H1 (cell line): Measurements from ENCODE around the gene MAGI1. TPM values are rescaled to one million over a fixed set of nuclear protein-coding genes. Genes with fewer than 3 reads are reported as not detected.

Experiments used
- CTCF ChIA-PET: fragments of 300-600 bp; sonication (Branson Sonifier 250); formaldehyde crosslinking; loops from one replicate; lab custom pipeline; 2021; ENCODE audit not compliant: partially characterized antibody; lab: Charles Lee
- POLR2A ChIA-PET: fragments of 300-600 bp; sonication (Branson Sonifier 250); formaldehyde crosslinking; loops from one replicate; lab custom pipeline; 2021; ENCODE audit warnings: inconsistent platforms; ENCODE audit not compliant: partially characterized antibody; lab: Charles Lee
- DNase-seq, 2 experiments: peaks; one replicate each; pipeline versions ENCODE4 v3.0.0 to v3.0.0-alpha.2; 2010 to 2022; ENCODE audit warnings: low spot score in 2 of 2, low read depth in 1 of 2, mixed read lengths in 1 of 2
- FAIRE-seq: peaks from 2 replicates; lab custom pipeline; 2011; peaks lifted over from hg19 to GRCh38; lab: Jason Lieb, UNC
- H2AFZ ChIP-seq: 2 replicates; pipeline ENCODE4 v1.8.1; 2012; ENCODE audit warnings: low read length, inconsistent platforms
- H2AK5ac ChIP-seq: 2 replicates; pipeline ENCODE4 v1.6.1; 2013; ENCODE audit warnings: low read depth, low read length
- H2BK120ac ChIP-seq: replicated peaks from 2 replicates; pipeline ENCODE3; 2013; ENCODE audit warnings: low read depth, low read length, inconsistent platforms
- H2BK12ac ChIP-seq: 2 replicates; pipeline ENCODE4 v1.6.1; 2013; ENCODE audit warnings: low read depth, low read length
- H2BK15ac ChIP-seq: 2 replicates; pipeline ENCODE4 v1.6.1; 2013; ENCODE audit warnings: low read length
- H2BK20ac ChIP-seq: 2 replicates; pipeline ENCODE4 v1.6.1; 2013; ENCODE audit warnings: low read length
- H2BK5ac ChIP-seq: 2 replicates; pipeline ENCODE4 v1.6.1; 2013; ENCODE audit warnings: low read depth, low read length
- H3K14ac ChIP-seq: 2 replicates; pipeline ENCODE4 v1.6.1; 2013; ENCODE audit warnings: inconsistent platforms; ENCODE audit not compliant: insufficient read length
- H3K18ac ChIP-seq: 2 replicates; pipeline ENCODE4 v1.6.1; 2013; ENCODE audit warnings: low read length; ENCODE audit errors: extremely low read depth
- H3K23ac ChIP-seq: 2 replicates; pipeline ENCODE4 v1.6.1; 2013; ENCODE audit warnings: inconsistent platforms; ENCODE audit not compliant: insufficient read length
- H3K23me2 ChIP-seq: 2 replicates; pipeline ENCODE4 v1.6.1; 2013; ENCODE audit warnings: low read depth, low read length
- H3K27ac ChIP-seq: 2 replicates; pipeline ENCODE4 v1.6.1; 2011; ENCODE audit warnings: low read depth, low read length, inconsistent platforms
- H3K27me3 ChIP-seq, 4 experiments: replicated peaks in 1 of 4; 1 replicate in 1 of 4; 2 replicates in 3 of 4; pipeline versions ENCODE4 v1.6.1 to v1.8.1; 2011 to 2013; ENCODE audit warnings: low read length in 3 of 4, mild to moderate bottlenecking in 3 of 4, inconsistent platforms in 2 of 4, mixed read lengths in 2 of 4, moderate library complexity in 1 of 4; ENCODE audit not compliant: control insufficient read depth in 3 of 4, insufficient read depth in 3 of 4; ENCODE audit errors: extremely low read depth in 1 of 4
- H3K36me3 ChIP-seq, 4 experiments: 2 replicates each; pipeline versions ENCODE4 v1.6.1 to v1.8.1; 2011 to 2013; ENCODE audit warnings: mild to moderate bottlenecking in 4 of 4, low read length in 3 of 4, moderate library complexity in 2 of 4, control low read depth in 1 of 4, inconsistent platforms in 1 of 4; ENCODE audit not compliant: insufficient read depth in 4 of 4, control insufficient read depth in 2 of 4
- H3K4ac ChIP-seq: replicated peaks from 2 replicates; pipeline ENCODE3; 2013; ENCODE audit warnings: low read length, low read depth, mixed read lengths, inconsistent platforms; ENCODE audit not compliant: insufficient read length
- H3K4me1 ChIP-seq, 4 experiments: replicated peaks in 1 of 4; 1 replicate in 1 of 4; 2 replicates in 3 of 4; pipeline versions ENCODE4 v1.6.1 to v1.8.1; 2011 to 2013; ENCODE audit warnings: low read length in 3 of 4, inconsistent platforms in 2 of 4, mixed read lengths in 1 of 4; ENCODE audit not compliant: insufficient read depth in 4 of 4, control insufficient read depth in 3 of 4
- H3K4me2 ChIP-seq, 2 experiments: 2 replicates each; pipeline versions ENCODE4 v1.6.1 to v1.8.1; 2011 to 2013; ENCODE audit warnings: low read depth in 2 of 2, low read length in 2 of 2, control low read depth in 1 of 2, inconsistent platforms in 1 of 2, mild to moderate bottlenecking in 1 of 2; ENCODE audit not compliant: insufficient read depth in 1 of 2
- H3K4me3 ChIP-seq, 4 experiments: fragments of 200-600, 300-600 bp in 1 of 4; sonication (generic), shearing (Covaris generic), sonication (Bioruptor Twin) in 1 of 4; 2 replicates each; pipeline versions ENCODE4 v1.5.1 to v1.8.1; 2011 to 2016; ENCODE audit warnings: low read length in 4 of 4, low read depth in 3 of 4, control low read depth in 2 of 4, inconsistent platforms in 2 of 4, mild to moderate bottlenecking in 2 of 4, mixed read lengths in 1 of 4, moderate library complexity in 1 of 4; ENCODE audit not compliant: insufficient read depth in 2 of 4; ENCODE audit errors: extremely low read depth in 1 of 4
- H3K56ac ChIP-seq: replicated peaks from 2 replicates; pipeline ENCODE3; 2013; ENCODE audit warnings: low read depth, mild to moderate bottlenecking, mixed read lengths, low read length, inconsistent platforms; ENCODE audit not compliant: insufficient read length
- H3K79me1 ChIP-seq: 2 replicates; pipeline ENCODE4 v1.6.1; 2013; ENCODE audit warnings: low read depth, low read length, control low read depth
- H3K79me2 ChIP-seq, 2 experiments: 2 replicates each; pipeline versions ENCODE4 v1.6.1 to v1.8.1; 2012 to 2013; ENCODE audit warnings: low read length in 2 of 2, mild to moderate bottlenecking in 2 of 2, inconsistent platforms in 1 of 2; ENCODE audit not compliant: insufficient read depth in 2 of 2, control insufficient read depth in 1 of 2
- H3K9ac ChIP-seq, 4 experiments: replicated peaks in 1 of 4; 1 replicate in 1 of 4; 2 replicates in 3 of 4; pipeline versions ENCODE4 v1.6.1 to v1.8.1; 2011 to 2013; ENCODE audit warnings: low read depth in 3 of 4, low read length in 3 of 4, control low read depth in 2 of 4, mild to moderate bottlenecking in 2 of 4, moderate library complexity in 2 of 4, inconsistent platforms in 1 of 4; ENCODE audit errors: extremely low read depth in 1 of 4
- H3K9me3 ChIP-seq, 2 experiments: 2 replicates each; pipeline versions ENCODE4 v1.6.1 to v1.8.1; 2012 to 2013; ENCODE audit warnings: mild to moderate bottlenecking in 2 of 2, moderate library complexity in 2 of 2, control low read depth in 1 of 2, inconsistent platforms in 1 of 2, low read depth in 1 of 2, low read length in 1 of 2, mixed read lengths in 1 of 2; ENCODE audit not compliant: insufficient read depth in 2 of 2
- H4K20me1 ChIP-seq, 2 experiments: replicated peaks in 1 of 2; 2 replicates each; pipeline versions ENCODE3 to v1.8.1; 2011 to 2013; ENCODE audit warnings: inconsistent platforms in 2 of 2, low read length in 2 of 2, mild to moderate bottlenecking in 1 of 2; ENCODE audit not compliant: insufficient read depth in 2 of 2, control insufficient read depth in 1 of 2
- H4K5ac ChIP-seq: 2 replicates; pipeline ENCODE4 v1.6.1; 2013; ENCODE audit warnings: low read length, low read depth, mixed read lengths, inconsistent platforms; ENCODE audit not compliant: insufficient read length
- H4K8ac ChIP-seq: 2 replicates; pipeline ENCODE4 v1.8.0; 2013; ENCODE audit warnings: mild to moderate bottlenecking, moderate library complexity, low read length, inconsistent platforms; ENCODE audit not compliant: insufficient read depth; ENCODE audit errors: extremely low read depth
- H4K91ac ChIP-seq: replicated peaks from 2 replicates; pipeline ENCODE3; 2013; ENCODE audit warnings: low read length, mixed read lengths, inconsistent platforms; ENCODE audit not compliant: insufficient read length
- HDAC2 ChIP-seq, 2 experiments: fragments of 300-600 bp in 1 of 2; sonication (generic) in 1 of 2; IDR thresholded peaks; 2 replicates each; pipeline ENCODE4 v1.6.1; 2011 to 2012; ENCODE audit warnings: low read depth in 2 of 2, low read length in 2 of 2, mild to moderate bottlenecking in 2 of 2, moderate library complexity in 2 of 2, borderline replicate concordance in 1 of 2, inconsistent platforms in 1 of 2
- JUND ChIP-seq: IDR thresholded peaks from 2 replicates; pipeline ENCODE4 v1.6.1; 2011; ENCODE audit warnings: mild to moderate bottlenecking, improper control_type of control experiment, low read length
- TAF7 ChIP-seq: optimal IDR thresholded peaks from 2 replicates; pipeline ENCODE3; 2011; ENCODE audit warnings: low read depth, mild to moderate bottlenecking, inconsistent platforms, low read length, moderate library complexity, borderline replicate concordance
- TCF12 ChIP-seq: IDR thresholded peaks from 2 replicates; pipeline ENCODE4 v1.6.1; 2011; ENCODE audit warnings: low read depth, mild to moderate bottlenecking, low read length
- WGBS, 2 experiments: shearing (Covaris generic) in 1 of 2; methylation state at CpG; one replicate each; pipeline versions ENCODE4 v1.1.6 to v1.1.7; 2013 to 2015; ENCODE audit warnings: low lambda C conversion rate in 2 of 2, mixed read lengths in 2 of 2, inconsistent platforms in 1 of 2, low coverage in 1 of 2, missing lambda C conversion rate in 1 of 2; ENCODE audit not compliant: insufficient replicate concordance in 2 of 2, insufficient coverage in 1 of 2, insufficient read length in 1 of 2; ENCODE audit errors: extremely low coverage in 1 of 2, missing lambda C conversion rate in 1 of 2; 5-methylcytosine and 5-hydroxymethylcytosine counted together
- polyA plus RNA-seq, 7 experiments: library from polyadenylated mRNA; depleted of rRNA in 3 of 7; stranded (reverse) in 5 of 7; unstranded in 2 of 7; fragments of >200 nt in 5 of 7; fragments of 200-250 nt in 2 of 7; gene quantifications; 1 replicate in 5 of 7; 2 replicates in 1 of 7; 4 replicates in 1 of 7; pipeline versions ENCODE4 v1.2.1 to v1.2.3, GENCODE V29; 2011 to 2013; ENCODE audit warnings: missing spikeins in 2 of 7, mixed read lengths in 2 of 7
- total RNA-seq: library from RNA; stranded (reverse); fragmentation: NEBNext Ultra II Directional; extraction: Animal tissue kit (Norgen Biotek cat#: 25700); gene quantifications from 2 replicates; pipeline ENCODE4 v1.2.1, GENCODE V29; 2021

MAGI1 gene
- total and polyA plus RNA-seq, 2 of the 8 experiments (the other 6 are each of a cell fraction or from before 2014, with no cell fraction given), result 19.8 to 78.0 TPM

- H3K79me1 ChIP-seq, result peaks cover 13% of the 10 kb centered on the region; the same call in 1 of the 2 replicates
- CTCF ChIA-PET, result interaction anchor here (0.7 to 2.1 kb wide), 3 partner anchors 11 to 96 kb away, joined by 3 to 8 read pairs (median 4); no protein-coding TSS in a partner anchor
- DNase-seq, result no peak
- H4K91ac ChIP-seq, result no peak overlapping the region
- no peak overlapping the region for H3K23ac ChIP-seq
- no peak overlapping the region for H3K18ac ChIP-seq
- peaks cover 0 to 25% (median 13%) of the 10 kb centered on the region in 4 experiments for H3K4me1 ChIP-seq
- H4K20me1 ChIP-seq, result peaks cover 2 to 13% of the 10 kb centered on the region in 2 experiments
- no peak overlapping the region for H4K8ac ChIP-seq
- H2AFZ ChIP-seq, result no peak overlapping the region
- no peaks in the 10 kb centered on the region for H3K9me3 ChIP-seq
- H3K4me3 ChIP-seq, result no peak overlapping the region
- H3K79me2 ChIP-seq, result peaks cover 7 to 84% of the 10 kb centered on the region in 2 experiments
- no peak overlapping the region for H2BK12ac ChIP-seq
- H3K4ac ChIP-seq, result no peak overlapping the region
- no peak overlapping the region for H2BK15ac ChIP-seq
- H3K36me3 ChIP-seq, result no peaks in the 10 kb centered on the region
- no peak for FAIRE-seq
- no peak overlapping the region for H4K5ac ChIP-seq
- H2AK5ac ChIP-seq, result no peak overlapping the region
- H3K9ac ChIP-seq, result no peak overlapping the region
- no peak overlapping the region for H2BK5ac ChIP-seq
- TF ChIP-seq TAF7 (no peak), TCF12 (no peak), JUND (no peak), HDAC2 (IDR thresholded peaks at IDR 0.05; ENCODE audit: borderline replicate concordance in 1 of 2, low read depth in 2 of 2, low read length in 2 of 2) (no peak)
- no peak overlapping the region for H3K4me2 ChIP-seq
- H2BK20ac ChIP-seq, result no peak overlapping the region
- WGBS, 2 experiments, result 86% methylated on average over 2 of the region's 2 CpGs; no CpG with 5 or more reads in 1 of the 2 experiments
- H3K27me3 ChIP-seq, result no peaks in the 10 kb centered on the region
- H3K56ac ChIP-seq, result no peak overlapping the region
- POLR2A ChIA-PET, result no interaction called here
- no peak overlapping the region for H2BK120ac ChIP-seq
- no peak overlapping the region for H3K27ac ChIP-seq
- H3K23me2 ChIP-seq, result no peaks in the 10 kb centered on the region; the same call in 1 of the 2 replicates
- H3K14ac ChIP-seq, result no peak overlapping the region
These were observed 26.0 kb downstream of the MAGI1 start for GRCh38 chr3:66012711-66013110.
